GM23248 (cell line): ENCODE data around the gene DUSP28.

ENCODE experiments used
- EZH2 ChIP-seq: fragments of 200-600 bp; sonication (generic); IDR thresholded peaks from 2 replicates; pipeline ENCODE4 v1.6.1; 2018; ENCODE audit warnings: antibody characterized with exemption, mild to moderate bottlenecking; ENCODE audit not compliant: insufficient read depth, poor library complexity, severe bottlenecking
- EZH2phosphoT487 ChIP-seq: fragments of 200-600 bp; sonication (generic); IDR thresholded peaks from 2 replicates; pipeline ENCODE4 v1.6.1; 2018; ENCODE audit warnings: antibody characterized with exemption, moderate library complexity, mild to moderate bottlenecking, low read depth; ENCODE audit not compliant: insufficient read depth

- TF ChIP-seq EZH2 (no peak), EZH2phosphoT487 (no peak)
These were observed 31.1 kb downstream of the DUSP28 start for GRCh38 chr2:240591226-240591625.
